OCI-M1 (cell line): Measurements from ENCODE around the gene MBTPS1.

Experiments used
- DNase-seq: peaks from one replicate; lab custom pipeline; 2025; lab: John Stamatoyannopoulos, UW

The MBTPS1 gene

GRCh38 chr16:84034516-84034915 is 82.2 kb downstream of the MBTPS1 start:
- no peak for DNase-seq

- no peak for DNase-seq
Observed at GRCh38 chr16:84033251-84034195, 83.2 kb downstream of the MBTPS1 start.

GRCh38 chr16:84032458-84033178 is 84.1 kb downstream of the MBTPS1 start:
- no peak for DNase-seq

- no peak for DNase-seq
Observed at GRCh38 chr16:84031556-84031955, 85.2 kb downstream of the MBTPS1 start.

GRCh38 chr16:84029297-84030047 is 87.3 kb downstream of the MBTPS1 start:
- DNase-seq = no peak

- no peak for DNase-seq
Observed at GRCh38 chr16:84027625-84028024, 89.1 kb downstream of the MBTPS1 start.

- DNase-seq = no peak
Observed at GRCh38 chr16:84026606-84027005, 90.1 kb downstream of the MBTPS1 start.

GRCh38 chr16:84024854-84025253 is 91.9 kb downstream of the MBTPS1 start:
- DNase-seq = no peak

- DNase-seq = no peak
Observed at GRCh38 chr16:84022644-84023043, 94.1 kb downstream of the MBTPS1 start.

- DNase-seq = no peak
Observed at GRCh38 chr16:84021488-84021887, 95.3 kb downstream of the MBTPS1 start.

GRCh38 chr16:84020353-84020752 is 96.4 kb downstream of the MBTPS1 start:
- DNase-seq = no peak

- no peak for DNase-seq
Observed at GRCh38 chr16:84018710-84019109, 98.0 kb downstream of the MBTPS1 start.

- DNase-seq = no peak
Observed at GRCh38 chr16:84016477-84016876, 100.3 kb downstream of the MBTPS1 start.

GRCh38 chr16:84015399-84015798 is 101.3 kb downstream of the MBTPS1 start:
- no peak for DNase-seq

- DNase-seq = no peak
Observed at GRCh38 chr16:84014570-84015327, 102.0 kb downstream of the MBTPS1 start.

- peak; percentile 100 for DNase-seq
Observed at GRCh38 chr16:84013787-84014569, 102.8 kb downstream of the MBTPS1 start.

- no peak for DNase-seq
Observed at GRCh38 chr16:84009282-84009681, 107.5 kb downstream of the MBTPS1 start.

- no peak for DNase-seq
Observed at GRCh38 chr16:84007965-84008364, 108.8 kb downstream of the MBTPS1 start.

GRCh38 chr16:84007520-84007919 is 109.2 kb downstream of the MBTPS1 start:
- no peak for DNase-seq

- no peak for DNase-seq
Observed at GRCh38 chr16:84005391-84005790, 111.4 kb downstream of the MBTPS1 start.

- no peak for DNase-seq
Observed at GRCh38 chr16:84004442-84004841, 112.3 kb downstream of the MBTPS1 start.
